Measurements from ENCODE around the gene TRIM62.

- TF ChIP-seq POLR2A (IDR thresholded peaks at IDR 0.05; ENCODE audit: low read length): no peak
- no peak for TF ChIP-seq GATA1 (IDR thresholded peaks at IDR 0.05; ENCODE audit: low read depth, low read length)
Observed at GRCh38 chr1:33110477-33110876, 71.4 kb downstream of the TRIM62 start.
